GM19351 (cell line): ENCODE measurements around the gene SACS.
"Not testable (repeated sequence)": the region's sequence is repeated elsewhere in the genome, so short reads cannot be mapped to it uniquely, and the experiment has no call there.

Experiments used
- ATAC-seq: cut with Tn5 transposase; IDR thresholded peaks from one replicate; pipeline ENCODE4 v1.9.1; 2021; ENCODE audit warnings: mild to moderate bottlenecking, moderate library complexity; ENCODE audit not compliant: unreplicated experiment

SACS gene

DNA sequence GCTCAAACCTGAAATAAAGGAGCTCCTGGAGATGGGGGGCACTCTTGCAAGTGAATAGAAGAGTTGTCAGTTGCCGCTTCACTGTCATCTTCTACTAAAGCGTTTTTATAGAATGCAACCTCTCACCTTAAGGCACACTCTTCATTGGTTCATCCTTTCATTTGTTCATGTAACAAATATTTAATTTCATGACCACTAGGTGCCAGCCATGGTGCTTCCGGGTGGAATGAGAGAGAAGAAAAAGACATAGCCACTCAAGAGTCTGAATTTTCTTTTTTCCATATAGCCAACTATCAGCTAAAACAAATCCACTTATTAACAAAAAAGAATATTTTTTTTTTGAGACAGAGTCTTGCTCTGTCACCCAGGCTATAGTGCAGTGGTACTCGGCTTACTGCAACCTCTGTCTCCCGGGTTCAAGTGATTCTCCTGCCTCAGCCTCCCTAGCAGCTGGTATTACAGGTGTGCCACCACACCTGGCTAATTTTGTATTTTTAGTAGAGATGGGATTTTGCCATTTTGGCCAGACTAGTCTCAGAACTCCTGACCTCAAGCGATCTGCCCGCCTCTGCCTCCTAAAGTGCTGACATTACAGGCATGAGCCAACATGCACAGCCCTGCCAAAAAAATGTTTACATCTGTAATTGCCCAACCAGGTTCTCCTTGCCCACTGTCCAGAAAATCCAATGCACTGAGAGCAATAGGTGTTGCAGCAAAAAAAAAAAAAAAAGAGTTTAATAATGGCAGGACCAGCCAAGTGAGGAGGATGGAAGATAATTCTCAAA lies 22.1 kb upstream of the SACS start:
- ATAC-seq = no peak

DNA sequence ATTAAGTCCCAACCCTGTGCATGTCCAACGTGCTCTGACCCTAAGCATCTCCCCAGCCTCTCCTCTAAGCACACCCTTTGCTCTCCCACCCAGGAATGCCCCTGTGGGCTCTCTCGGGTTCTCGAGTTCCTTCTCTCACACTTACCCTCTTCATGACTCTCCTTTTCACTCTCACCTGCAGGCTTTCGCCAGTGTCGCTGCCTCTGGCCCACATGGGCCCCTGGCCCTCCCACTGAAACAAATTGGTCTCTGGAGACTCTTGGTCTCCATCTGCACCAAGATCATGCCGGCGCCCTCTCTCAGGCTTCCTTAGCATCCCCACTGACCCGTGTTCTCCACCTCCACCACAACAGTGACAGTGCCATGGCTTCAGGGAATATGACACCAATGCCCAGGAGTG lies 19.6 kb upstream of the SACS start:
- no peak for ATAC-seq

DNA sequence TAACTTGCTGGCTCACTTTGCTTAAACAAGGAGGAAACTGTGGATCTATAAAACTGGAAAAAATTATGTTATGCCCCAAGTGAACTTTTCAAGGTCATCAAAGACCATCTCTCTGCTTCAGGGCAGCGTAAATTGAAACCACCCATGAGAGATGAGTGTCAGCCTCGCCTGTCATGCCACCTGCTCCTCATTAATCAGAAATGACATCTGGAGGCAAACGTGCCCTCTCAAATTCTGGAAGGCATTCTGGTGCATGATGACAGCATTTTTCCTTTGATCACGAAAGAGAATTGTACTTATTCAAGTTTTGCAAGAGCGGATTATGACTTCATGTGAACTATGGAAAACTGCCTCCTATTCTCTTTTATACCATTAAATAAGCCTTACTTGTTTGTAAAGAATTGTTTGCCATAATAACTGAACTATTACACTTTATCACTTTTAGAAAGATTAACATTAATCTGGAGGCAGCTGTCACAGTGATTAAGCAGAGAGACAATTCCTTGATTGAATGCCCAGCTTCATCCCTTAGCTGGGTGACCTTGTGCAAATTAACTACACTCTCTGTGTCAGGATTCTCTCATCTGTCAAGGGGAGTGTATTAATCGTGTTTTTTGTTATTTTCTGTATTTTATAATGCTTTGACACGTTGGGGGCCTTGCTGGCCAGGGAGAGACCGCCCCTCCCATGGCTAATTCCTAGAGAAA lies 17.0 kb upstream of the SACS start:
- no peak for ATAC-seq

DNA sequence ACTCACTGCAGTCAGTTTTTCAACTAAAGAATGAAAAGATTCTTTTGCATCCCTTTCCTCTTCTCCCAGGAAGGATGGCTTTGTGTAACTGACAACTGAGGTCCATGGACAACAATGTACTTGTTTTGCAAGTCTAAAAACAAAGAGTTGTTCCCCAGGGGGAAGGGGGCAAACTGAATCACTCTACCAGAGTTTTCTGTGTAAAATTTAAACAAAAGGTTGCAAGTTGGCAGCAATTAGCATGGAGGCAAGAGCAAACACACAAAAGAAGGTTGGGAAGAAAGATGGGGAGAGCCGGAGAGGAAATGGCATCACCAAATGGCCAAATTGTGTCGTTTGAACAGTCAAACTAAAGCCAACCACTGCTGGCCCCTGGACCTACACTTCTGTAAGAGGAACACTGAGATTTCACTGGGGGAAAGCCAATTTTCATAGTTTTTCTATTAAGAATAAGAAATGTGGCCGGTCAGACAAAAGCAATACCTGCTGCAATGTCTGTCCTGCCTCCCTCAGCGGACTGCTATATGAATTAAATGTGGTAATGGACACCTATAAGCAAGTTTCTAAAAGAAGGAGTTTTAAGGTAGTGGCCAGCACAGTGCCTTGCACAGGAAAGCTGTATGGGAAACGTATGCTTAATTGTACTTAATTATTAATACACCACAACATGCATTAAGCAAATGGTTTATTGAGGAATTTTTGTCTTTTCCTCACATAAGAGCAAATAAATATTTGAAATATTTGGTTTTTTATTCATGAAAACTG lies 16.1 kb upstream of the SACS start:
- ATAC-seq = no peak

DNA sequence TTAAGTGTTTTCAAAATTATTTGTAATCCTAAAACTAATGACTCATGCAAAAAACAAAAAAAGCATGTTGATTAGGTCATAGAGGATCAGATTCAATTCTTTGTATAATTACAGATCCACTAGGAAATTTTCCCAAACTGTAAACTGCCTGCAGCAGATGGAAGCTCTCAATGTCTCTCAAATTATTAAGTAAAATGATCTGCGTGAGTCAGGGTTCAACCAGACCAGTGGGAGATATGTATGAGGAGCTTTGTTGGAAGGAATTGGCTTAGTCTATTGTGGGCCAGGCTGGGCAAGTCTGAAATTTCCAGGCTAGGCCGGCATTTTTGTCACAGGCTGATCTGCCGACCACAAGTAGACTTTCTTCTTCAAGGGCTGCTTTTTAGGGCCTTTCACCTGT lies 14.4 kb upstream of the SACS start:
- ATAC-seq = no peak

DNA sequence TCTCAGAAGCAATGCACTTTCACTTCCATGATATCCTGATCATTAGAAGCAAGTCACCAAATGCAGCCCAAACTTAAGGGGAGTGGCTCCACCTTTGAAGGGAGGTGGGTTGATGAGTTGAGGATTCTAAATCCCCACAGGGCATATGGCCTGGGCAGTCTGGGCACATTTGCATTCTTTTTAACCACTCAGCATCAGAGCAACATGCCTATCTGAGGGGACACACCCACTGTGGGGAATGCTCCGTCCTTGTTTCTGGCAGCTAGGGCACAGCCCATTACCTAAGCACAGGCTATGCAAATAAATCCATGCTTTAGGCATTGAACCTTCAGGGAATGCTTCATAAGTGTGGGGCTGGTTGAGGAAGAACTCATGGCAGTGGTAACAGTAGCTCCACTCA lies 12.3 kb upstream of the SACS start:
- no peak for ATAC-seq

DNA sequence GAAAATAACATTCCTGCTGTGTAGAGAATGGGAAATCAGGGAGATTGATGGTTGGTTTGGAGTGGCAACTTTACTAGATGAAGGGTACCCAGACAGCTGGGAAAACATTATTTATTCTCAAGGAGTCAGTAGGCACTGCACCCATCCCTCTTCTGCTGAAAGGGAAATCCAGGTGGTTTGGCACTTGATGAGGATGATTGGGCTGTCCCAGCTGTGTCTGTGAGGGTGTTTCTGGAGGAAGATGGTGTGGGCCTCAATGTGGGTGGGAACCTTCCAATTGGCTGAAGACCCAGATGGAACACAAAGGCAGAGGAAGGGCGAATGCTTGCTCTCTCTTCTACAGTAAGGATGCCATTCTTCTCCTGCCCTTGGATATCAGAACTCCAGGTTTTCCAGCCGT lies 10.4 kb upstream of the SACS start:
- no peak for ATAC-seq

DNA sequence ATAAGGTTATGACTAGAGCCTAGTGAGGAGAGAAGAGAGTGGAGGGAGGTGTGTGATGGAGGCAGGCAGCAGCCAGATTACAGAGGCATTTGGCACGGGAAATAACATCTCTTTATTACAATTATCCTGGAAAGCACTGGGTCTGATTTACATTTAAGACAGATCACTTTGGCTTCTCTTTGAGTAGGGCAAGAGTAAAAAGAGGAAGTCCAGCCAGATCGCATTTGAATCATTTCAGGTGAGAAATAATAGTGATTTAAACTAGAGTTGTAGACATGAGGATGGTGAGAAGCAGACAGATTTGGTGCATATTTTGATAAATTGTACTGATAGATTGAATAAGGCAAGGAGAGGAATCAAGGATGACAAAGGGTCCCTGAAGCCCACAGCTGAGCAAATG lies 9.6 kb upstream of the SACS start:
- ATAC-seq = no peak

DNA sequence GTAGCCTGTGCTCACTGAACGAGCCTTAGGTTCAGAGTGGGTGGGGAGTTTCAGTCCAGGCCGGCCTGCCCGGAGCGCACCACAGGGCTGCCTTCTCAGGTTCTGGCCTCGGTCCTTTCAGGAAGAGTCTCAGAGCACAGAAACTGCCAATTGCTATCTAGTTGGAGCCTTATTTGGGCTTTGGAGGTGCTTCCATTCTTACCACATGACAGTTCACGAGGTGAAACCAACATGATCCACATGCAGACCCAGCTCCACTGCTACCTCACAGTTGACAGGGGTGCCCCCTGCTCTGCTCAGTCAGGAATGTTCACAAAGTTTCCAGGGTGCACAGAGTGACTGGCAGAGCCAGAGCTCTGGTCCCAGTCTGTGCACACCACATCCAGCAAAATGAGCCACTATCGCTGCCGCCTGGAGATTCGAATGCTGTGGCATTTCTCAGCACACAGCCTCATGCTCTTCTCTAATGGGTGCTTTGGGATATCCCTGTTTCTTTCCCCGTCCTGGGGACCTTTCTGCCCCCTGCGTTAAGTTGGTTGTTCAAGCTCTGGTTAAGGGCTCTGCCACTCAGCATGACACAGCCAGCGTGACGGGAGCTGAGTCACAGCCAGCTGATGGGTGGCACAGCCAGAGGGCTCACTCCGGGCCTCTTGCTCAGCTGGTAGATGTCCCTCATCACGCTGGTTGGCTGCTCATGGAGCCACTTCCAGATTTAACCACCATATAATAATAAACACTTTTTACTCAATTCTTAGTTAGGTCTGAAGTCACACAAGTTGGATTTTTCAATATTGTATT lies 7.5 kb upstream of the SACS start:
- no peak for ATAC-seq

DNA sequence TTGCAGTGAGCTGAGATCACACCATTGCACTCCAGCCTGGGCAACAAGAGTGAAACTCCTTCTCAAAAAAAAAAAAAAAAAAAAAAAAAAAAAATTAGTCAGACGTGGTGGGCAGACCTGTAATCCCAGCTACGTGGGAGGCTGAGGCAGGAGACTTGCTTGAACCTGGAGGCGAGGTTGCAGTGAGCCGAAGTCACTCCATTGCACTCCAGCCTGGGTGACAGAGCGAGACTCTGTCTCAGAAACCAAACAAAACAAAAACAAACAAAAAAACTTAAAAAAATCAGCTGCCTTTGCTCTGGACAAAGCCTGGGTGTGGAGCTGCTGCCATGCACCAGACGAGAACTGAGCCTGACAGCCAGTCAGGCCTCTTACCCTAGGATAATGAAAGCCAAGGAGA lies 6.8 kb upstream of the SACS start:
- not testable (repeated sequence) for ATAC-seq

DNA sequence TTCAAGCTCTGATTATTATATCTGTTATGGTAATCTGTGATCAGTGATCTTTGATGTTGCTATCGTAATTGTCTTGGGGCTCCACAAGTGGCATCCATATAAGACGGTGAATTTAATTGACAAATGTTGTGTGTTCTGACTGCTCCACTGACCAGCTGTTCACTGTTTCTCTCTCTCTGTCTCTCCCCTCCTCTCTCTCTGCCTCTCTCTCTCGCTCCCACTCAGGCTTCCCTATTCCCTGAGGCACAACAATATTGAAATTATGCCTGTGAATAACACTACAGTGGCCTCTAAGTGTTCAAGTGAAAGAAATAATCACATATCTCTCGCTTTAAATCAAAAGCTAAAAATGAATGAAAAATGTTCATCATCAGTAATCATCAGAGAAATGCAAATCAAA lies 4.4 kb upstream of the SACS start:
- no peak for ATAC-seq

DNA sequence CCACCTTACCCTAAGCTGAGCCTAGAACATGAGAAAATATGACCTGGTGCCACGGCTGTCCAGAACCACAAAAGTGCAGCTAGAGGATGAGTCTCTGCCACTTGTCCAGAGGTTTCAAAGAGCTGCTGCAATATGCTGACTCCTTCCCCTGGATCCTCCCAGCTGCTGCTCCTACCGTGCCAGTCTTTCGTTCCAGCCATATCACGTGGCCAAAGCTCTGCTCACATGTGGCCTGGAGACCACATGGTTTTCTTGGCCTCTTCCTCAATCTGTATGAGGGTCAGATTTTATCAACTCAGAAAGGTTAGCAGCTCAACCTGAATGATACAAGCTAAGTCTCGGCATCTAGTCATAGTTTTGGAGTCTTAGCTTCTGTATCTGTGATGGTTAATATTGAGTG lies 3.2 kb upstream of the SACS start:
- ATAC-seq = no peak

DNA sequence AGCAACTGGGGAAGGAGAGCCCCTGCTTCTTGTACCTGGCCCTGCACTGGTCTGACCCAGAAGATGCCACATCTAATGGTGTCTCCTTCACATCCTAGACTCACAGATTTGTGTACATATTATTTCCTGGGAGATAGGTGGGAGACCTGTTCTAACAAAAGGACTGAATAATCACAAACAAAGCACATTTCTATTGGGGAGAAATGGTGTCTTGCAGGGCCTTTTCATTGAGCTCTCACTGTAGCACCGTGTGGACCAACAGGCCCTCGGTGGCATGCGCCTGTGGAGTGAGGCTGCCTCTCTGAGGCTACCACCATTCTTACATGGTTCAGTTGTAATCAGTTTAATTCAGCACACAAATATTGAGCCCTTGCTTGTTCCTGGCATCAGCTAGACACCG lies 989 bp upstream of the SACS start:
- no peak for ATAC-seq

DNA sequence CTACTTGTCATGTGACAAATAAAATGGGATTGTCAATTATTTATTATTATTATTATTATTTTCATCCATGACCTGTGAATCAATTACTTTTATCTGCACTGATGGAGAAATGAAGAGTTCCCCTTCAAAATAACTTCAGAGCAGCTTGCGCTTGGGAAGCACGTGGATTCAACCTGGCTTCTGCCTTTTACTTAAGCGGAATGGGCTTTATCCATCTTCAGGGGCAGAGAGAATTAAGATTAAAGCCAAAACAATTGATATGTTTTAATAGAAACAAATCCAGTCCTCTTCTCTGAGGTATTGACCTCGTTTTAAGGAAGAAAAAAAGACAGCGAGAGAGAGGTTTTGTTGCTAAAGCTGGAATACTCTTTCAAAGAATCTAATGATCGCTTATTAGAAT lies 876 bp downstream of the SACS start:
- ATAC-seq = no peak

DNA sequence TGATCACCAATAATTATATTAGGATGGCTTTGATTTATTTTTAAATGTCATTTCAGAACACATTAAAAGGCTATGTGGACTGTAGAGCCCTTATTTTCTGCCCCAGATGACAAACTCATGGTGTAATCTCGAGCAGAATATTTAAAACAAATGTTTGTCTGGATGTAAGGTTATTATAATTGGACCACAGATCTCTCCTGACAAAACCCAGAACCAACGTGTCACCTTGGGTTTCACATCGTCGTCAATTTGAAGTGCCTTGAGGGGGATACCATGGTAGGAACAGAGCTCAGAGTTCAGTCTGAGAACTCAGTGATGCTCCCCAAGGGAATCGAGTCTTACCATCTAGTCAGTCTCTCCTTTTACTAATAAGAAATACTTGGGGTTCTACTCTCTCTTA lies 2.8 kb downstream of the SACS start:
- no peak for ATAC-seq

DNA sequence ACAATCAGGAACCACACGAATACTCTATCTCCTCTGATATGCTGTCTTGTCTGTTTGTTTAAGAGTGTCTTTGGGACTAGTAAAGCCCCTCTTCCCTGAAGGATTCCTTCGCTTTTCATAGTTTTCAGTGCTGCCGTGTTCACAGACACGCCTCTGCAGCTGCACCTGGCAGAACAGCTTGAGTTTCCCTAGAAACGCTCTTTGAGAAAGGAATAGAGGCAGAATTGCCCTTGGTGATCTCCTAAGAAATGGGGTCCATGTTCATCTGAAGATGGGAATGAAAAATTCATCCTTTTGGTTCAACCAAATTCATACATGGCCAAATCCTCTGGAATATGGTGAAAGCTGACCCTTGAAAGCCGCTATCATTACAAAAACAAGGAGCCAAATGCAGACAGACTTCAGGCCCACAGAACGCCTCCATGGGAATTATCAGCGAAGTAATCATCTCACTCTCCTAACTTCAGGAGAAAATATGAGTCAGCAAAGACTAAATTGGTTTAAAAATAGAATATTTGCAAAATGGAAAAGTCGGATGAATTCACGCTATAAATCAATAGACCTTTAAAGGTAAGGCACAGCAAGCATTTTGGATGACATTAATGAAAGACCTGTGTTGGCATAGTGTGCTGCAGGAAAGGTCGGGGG lies 5.5 kb downstream of the SACS start:
- no peak for ATAC-seq

DNA sequence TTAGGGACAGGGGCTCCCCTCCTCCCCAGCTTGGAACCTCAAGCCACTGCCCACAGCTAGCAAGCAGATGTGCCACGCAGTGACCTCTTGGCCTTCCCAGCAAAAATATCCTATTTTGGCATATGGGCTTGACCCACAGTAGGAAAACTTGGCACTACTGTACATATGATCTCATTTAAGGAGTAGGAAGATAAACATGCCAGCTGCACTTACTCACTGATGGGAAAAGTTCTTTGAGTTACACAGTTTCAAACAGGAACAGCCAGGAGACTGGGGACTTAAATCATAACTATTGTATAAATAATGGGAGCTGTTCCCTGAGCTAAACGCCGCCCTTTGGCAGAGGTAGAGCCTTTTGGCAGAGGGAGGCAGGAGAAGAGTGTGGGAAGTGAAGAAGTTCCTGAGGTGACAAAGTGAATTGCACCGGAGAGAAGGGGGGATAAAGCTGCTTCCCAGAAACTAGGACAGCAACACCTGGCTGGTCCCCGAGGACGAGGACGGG lies 6.1 kb downstream of the SACS start:
- no peak for ATAC-seq

DNA sequence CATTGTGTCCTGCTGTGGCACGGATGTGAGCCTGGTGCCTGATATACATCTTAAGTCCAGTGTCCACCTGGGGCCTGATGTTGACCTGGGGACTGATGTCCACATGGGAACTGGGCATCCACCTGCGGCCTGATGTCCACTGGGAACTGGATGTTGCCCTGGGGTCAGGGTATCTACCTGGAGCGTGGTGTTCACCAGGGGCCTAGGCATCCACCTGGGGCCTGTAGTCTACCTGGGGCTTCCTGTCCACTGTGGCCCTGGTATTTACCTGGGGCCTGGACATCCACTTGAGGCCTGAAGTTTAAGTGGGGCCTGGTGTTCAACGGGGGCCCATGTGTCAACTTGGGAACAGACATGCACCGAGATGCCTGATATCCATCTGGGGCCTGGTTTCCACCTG lies 11.9 kb downstream of the SACS start:
- no peak for ATAC-seq

DNA sequence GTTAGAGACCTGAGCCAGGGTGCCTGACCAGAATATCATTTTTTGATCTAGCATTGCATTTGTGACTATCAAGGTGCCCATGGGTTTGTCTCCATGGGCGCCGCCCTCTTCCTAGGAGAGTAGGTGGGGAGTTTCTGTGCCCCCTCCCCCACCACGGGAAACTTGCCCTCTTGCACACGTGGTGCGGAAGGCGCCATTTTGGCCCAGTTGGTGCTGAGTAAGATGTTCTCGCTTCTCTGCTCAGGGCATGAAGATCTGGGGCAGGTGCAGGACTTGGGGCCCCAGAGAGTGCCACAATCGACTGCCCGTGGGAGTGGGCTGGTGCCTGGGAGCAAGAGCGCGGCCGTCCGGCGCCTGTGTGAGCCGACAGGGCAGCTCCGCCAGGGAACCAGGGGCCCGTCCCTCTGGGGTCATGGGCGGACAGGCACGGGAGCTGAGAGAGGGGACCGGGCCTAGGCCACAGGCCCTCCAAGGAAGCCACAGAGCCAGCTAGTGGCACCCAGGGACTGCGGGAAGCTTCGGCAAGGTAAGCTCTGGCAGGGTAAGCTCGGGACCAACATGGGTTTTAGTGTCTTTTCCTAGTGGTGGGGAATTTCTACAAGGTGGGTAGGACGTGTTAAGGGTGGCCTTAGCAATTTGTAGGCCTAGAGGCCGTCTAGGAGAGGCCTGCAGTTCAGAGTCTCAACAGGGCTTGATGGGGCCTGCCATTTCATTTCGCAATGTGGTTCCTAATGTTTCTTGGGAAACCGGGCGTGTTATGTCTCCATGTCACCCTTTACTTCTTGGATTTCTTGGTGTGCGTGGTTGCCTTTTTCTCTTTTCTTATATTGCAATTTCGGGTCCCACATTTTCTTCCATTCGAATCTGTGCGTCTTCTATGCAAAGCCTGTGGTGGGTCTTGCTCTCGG lies 14.5 kb downstream of the SACS start:
- ATAC-seq = no peak
